Islet of Langerhans (tissue), 1 donor: ENCODE measurements around the gene ATOSB.

Source experiments
- FAIRE-seq: peaks from one replicate; lab custom pipeline; 2011; peaks lifted over from hg19 to GRCh38; lab: Jason Lieb, UNC

Gene ATOSB

DNA sequence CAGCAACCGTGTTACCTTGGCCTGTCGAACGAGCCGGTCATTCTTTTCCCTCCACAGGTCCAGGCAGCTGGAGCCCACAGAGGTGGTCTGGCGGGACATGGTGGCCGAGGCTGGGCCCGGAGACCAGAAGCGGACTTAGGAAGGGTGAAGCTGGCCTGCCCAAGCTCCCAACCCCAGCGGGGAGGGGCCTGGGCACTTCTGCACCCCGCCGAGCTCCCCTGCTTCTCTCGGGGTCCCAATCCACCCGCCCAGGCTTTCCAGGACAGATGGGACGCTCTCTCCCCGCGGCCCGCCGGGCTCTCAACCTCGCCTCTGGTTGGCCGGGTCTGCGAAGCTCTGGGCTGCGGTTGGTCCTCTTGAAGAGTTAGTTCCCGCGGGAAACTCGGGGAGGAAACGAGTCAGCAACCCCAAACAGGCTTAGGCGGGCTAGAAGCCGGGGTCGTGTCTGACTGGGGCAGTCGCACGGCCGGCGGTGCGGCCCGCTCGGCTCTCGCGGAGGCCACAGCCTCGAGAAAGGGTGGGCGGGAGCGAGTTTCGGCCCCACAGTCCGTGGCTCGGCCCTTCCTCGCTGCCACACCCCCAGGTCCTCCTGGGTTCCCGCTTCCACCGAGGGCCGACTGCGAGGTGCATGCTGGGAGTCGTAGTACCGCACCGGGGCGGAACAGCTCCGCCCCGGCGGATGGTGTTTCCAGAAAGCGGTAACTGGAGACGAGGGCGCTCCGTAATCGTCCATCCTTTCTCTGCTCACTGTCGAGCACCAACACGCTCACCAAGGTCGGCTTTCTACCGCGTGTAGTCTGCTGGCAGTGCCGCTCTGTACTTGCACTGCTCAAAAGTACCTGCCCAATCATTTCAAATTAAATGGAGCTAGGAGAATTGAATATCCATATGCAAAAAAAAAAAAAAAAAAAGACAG lies 36.0 kb downstream of the ATOSB start, which contains the start of gene FANCG:
FANCG (minus strand) TSS at position 517 of the 916 bp plus-strand sequence; CDS start at position 99, 418 bp downstream.
- peak; percentile 55 for FAIRE-seq

DNA sequence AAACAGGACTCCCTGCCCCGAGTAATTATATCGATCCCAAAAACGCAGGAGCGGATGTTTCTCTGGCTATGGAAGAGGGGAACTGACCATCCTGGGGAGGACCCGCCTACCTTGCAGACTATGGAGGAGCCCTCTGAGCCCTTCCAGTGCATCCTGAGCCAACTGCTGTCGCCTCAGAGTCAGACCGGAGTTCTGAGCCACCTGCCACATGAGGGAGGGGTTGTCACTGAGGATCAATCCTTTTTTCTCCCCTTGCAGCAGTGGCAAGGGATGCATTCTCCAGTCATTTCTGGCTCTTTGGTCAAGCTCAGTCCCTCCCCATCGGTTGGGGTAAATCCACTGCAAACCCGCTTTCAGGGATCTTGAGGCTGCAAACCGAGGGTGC lies 36.6 kb downstream of the ATOSB start:
- no peak for FAIRE-seq

GRCh38 chr9:35078066-35078465 lies 37.6 kb downstream of the ATOSB start:
- FAIRE-seq: no peak

- FAIRE-seq: no peak
Measured at GRCh38 chr9:35076848-35077247, 38.8 kb downstream of the ATOSB start.

DNA sequence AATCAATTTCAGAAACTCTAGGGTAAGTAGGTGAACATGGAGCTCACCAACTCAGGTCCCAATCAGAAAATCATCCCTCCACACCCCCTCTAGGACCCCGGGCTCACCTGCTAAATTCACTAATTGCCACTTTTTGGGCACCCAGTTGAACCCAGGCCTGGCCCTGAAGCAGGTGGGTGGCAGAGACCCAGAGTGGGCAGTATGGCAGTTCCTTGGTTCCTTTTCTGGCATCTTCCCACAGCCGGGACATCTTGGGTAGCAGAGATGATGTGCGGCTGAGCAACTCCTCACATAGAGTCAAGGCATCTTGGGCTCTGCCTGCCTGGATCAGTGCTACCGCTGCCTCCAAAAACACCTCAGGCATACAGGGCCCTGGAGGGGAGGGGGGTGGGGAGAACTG lies 40.3 kb downstream of the ATOSB start:
- no peak for FAIRE-seq

- FAIRE-seq: no peak
Measured at GRCh38 chr9:35074791-35075190, 40.9 kb downstream of the ATOSB start.

GRCh38 chr9:35074141-35074540 lies 41.5 kb downstream of the ATOSB start:
- no peak for FAIRE-seq

DNA sequence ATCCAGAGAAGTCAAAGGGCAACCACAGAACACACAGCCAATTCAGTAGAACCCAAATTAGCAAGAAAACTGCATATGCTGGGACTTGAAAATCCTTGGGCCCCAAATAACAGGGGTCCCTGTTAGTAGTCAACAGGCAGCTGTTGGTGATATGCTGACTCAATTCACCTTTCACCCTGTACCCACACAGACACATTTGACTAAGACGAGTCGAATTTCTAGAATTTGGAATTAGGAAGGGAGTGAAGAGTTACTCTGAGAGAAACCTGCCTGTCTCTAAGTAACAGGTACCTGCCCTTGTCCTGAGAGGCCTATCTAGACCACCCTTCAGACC lies 42.4 kb downstream of the ATOSB start:
- FAIRE-seq: no peak

GRCh38 chr9:35072461-35073278 lies 43.0 kb downstream of the ATOSB start, which contains the start of gene VCP:
Gene VCP, minus strand, starts transcription at chr9:35072625. Its CDS starts 272 bp downstream, at chr9:35072353.
- FAIRE-seq: peak; percentile 98

GRCh38 chr9:35071814-35072460 lies 43.7 kb downstream of the ATOSB start:
- no peak for FAIRE-seq

GRCh38 chr9:35070823-35071813 lies 44.5 kb downstream of the ATOSB start:
- FAIRE-seq: peak; percentile 53

DNA sequence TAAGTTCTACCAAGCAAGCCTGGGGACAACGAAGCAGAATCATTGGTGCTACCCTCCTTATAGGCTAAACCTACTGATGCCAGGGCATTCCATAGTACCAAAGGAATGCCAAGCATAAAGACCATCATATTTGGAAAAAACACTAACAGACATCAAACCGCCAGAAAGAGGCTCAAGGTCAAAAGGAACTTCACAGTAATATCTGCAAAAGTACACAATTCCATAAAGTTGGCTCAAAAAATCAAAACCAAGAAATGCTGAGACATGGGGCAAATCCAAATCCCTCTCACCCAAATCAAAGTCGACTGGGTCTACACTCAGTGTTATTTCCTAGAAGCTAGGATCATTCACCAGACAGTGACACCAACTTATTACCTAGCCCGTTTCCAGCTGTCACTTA lies 46.6 kb downstream of the ATOSB start:
- no peak for FAIRE-seq

GRCh38 chr9:35067056-35067455 lies 48.6 kb downstream of the ATOSB start:
- FAIRE-seq: no peak

- no peak for FAIRE-seq
Measured at GRCh38 chr9:35060548-35061207, 55.0 kb downstream of the ATOSB start.

DNA sequence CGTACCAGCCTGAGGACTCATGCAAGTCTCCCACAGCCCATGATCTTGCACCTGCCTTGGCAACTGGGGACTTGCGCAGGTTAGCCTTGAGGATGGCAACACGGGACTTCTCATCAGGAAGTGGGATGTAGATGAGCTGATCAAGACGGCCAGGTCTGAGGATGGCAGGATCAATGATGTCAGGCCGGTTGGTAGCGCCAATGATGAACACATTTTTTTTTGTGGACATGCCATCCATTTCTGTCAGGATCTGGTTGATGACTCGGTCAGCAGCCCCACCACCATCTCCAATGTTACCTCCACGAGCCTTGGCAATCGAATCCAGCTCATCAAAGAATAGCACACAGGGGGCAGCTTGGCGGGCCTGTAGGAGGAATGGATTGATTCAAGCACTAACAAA lies 56.2 kb downstream of the ATOSB start:
- no peak for FAIRE-seq

DNA sequence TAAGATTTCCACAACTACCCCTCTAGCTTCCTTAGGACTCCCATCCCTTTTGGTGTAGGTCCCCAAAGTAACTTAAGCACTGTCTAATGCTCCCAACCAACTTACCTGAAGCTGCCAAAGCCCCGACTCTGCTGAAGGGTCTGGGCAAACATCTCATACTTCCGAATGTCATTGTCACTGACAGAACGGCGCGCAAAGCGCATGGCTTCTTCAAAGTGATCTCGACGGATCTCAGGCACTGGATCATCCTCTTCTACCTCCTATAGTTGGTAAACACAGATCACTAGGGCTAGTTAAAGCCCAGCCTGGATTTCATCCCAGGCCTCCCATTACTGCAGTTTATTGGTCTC lies 58.4 kb downstream of the ATOSB start:
- no peak for FAIRE-seq

DNA sequence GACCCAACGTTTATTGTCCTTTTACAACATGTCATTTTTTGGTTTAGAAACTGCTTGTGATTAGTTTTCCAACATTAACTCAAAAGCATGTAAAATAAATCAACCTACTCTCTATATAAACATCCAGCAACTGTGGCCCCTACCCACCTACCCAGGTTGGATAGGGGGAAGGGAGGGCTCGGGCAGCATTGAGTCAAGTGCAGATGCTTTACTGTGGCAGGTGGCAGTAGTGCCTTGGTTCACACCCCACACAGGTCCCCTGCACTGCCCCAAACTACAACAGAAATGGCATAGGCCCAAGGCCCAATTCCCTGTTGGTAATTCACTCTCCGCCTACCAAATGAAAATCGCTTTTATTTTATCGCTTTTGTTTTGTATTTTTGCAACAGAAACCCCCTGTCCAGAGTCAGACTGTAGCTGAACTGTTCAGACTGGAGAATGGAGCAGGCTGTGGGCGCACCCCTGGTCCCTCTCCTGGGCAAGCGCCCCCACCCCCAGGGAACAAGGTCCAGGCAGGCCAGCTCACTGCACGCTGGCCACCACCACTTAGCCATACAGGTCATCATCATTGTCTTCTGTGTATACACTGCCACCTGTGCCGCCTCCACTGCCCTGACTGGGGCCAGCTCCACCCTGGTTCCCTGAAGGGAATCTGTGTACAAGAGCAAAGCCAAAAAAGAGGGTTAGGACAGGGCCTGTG lies 58.9 kb downstream of the ATOSB start:
- FAIRE-seq: no peak

- FAIRE-seq: no peak
Measured at GRCh38 chr9:35054871-35055644, 60.6 kb downstream of the ATOSB start.

- FAIRE-seq: no peak
Measured at GRCh38 chr9:35054185-35054835, 61.4 kb downstream of the ATOSB start.
